Prostate gland (tissue), 2 donors: ENCODE measurements around the gene MEGF9. TPM values are rescaled to one million over a fixed set of nuclear protein-coding genes. Genes with fewer than 3 reads are reported as not detected.

Source experiments
- DNase-seq: peaks from one replicate; pipeline ENCODE4 v3.0.0-alpha.2; 2019; ENCODE audit warnings: low spot score
- H3K27ac ChIP-seq, 2 donors: fragments of 200-600 bp; sonication (generic); 2 replicates each; pipeline ENCODE4 v1.5.1; 2017 to 2019
- H3K27me3 ChIP-seq: fragments of 200-600 bp; sonication (generic); replicated peaks from 2 replicates; pipeline ENCODE4 v1.5.1; 2019; ENCODE audit not compliant: insufficient read depth
- H3K36me3 ChIP-seq, 2 donors: fragments of 200-600 bp; sonication (generic); 1 replicate in 1 of 2; 2 replicates in 1 of 2; pipeline versions ENCODE4 v1.5.1 to v1.8.1; 2017 to 2019
- H3K4me1 ChIP-seq: fragments of 200-600 bp; sonication (generic); replicated peaks from 2 replicates; pipeline ENCODE4 v1.5.1; 2019
- H3K4me3 ChIP-seq, 2 donors: fragments of 200-600 bp; sonication (generic); 2 replicates each; pipeline ENCODE4 v1.5.1; 2017 to 2019
- H3K9me3 ChIP-seq: fragments of 200-600 bp; sonication (generic); 2 replicates; pipeline ENCODE4 v1.5.1; 2017
- POLR2A ChIP-seq: fragments of 450-650 bp; IDR thresholded peaks from one replicate; pipeline ENCODE4 v1.6.1; 2016; ENCODE audit warnings: antibody characterized with exemption, mild to moderate bottlenecking
- POLR2AphosphoS5 ChIP-seq: sonication (generic); formaldehyde crosslinking; IDR thresholded peaks from one replicate; pipeline ENCODE4 v1.6.1; 2017; ENCODE audit warnings: antibody characterized with exemption
- WGBS: methylation state at CpG from one replicate; pipeline ENCODE4 v1.1.5; 2018; 5-methylcytosine and 5-hydroxymethylcytosine counted together
- intact Hi-C: fragments of 100-400 bp; cut with DNase I; formaldehyde crosslinking; loops from one replicate; pipeline ENCODE4 v1.14.2; 2022
- total RNA-seq, 2 donors: library from RNA; depleted of rRNA; stranded (reverse); fragments of >200 nt; gene quantifications; one replicate each; pipeline ENCODE4 v1.1.0, GENCODE V29; 2016
- TF ChIP-seq, protein P1 (sequence below), 4 experiments: fragments of 200-600 bp in 2 of 4; fragments of 450-650 bp in 2 of 4; sonication (generic) in 2 of 4; IDR thresholded peaks; 1 replicate in 3 of 4; 2 replicates in 1 of 4; pipeline ENCODE4 v1.5.1; 2016 to 2019; ENCODE audit warnings: antibody characterized with exemption in 4 of 4, mild to moderate bottlenecking in 2 of 4, moderate library complexity in 2 of 4

The MEGF9 gene
- total RNA-seq, 2 donors from 2014 or later: 12.0 to 25.3 TPM

DNA sequence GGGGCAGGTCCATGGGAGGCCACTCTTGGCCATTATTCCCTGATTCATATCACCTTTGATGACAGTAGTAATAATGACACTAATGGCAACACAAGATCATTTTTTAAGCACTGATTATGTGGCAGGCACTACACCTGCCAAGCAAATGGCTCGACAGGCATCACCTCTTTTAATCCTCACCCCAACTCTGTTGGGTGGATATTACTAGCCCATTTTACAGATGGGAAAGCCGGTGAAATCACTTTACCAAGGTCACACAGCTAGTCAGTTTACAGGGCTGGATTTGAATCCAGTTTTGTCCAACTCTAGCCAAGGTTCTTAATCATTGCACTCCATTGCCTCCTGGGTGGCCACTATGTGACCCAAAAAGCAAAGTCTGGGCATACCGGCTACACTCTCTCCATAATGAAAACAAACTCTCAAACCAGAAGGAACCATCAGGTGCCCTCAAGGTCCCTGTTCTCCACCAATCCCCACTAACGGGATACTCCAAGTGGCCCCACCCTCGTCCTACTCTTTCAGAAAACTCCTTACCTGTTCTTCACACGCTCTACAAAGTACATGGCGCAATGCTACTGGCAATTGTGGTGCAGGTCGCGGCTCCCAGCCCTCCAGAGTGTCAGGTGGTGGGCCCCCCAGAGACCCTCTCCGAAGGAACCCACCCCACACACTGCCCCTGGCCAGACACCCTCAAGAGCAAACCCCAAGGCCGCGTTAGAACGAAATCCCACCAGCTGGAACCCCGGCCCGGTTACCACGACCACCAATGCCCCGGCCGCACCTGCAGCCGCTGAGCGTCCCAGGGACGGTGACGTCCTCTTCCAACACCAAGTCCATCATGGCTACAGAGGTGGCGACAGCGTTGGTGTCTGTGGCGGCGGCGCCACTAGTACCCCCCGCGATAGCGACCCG, 134.9 kb downstream of the MEGF9 start:
- DNase-seq: no peak
- 6% methylated on average over 28 of the region's 31 CpGs for WGBS
- H3K27me3 ChIP-seq: no peaks in the 10 kb centered on the region
- H3K4me3 ChIP-seq: peak overlapping the region; percentile 76 to 77
- peak overlapping the region; percentile 60 to 63 for H3K27ac ChIP-seq
- no peaks in the 10 kb centered on the region for H3K9me3 ChIP-seq
- intact Hi-C loops: no loop called here
- H3K4me1 ChIP-seq: peaks cover 7% of the 10 kb centered on the region
- no peak for TF ChIP-seq POLR2A
- TF ChIP-seq, protein P1, sequence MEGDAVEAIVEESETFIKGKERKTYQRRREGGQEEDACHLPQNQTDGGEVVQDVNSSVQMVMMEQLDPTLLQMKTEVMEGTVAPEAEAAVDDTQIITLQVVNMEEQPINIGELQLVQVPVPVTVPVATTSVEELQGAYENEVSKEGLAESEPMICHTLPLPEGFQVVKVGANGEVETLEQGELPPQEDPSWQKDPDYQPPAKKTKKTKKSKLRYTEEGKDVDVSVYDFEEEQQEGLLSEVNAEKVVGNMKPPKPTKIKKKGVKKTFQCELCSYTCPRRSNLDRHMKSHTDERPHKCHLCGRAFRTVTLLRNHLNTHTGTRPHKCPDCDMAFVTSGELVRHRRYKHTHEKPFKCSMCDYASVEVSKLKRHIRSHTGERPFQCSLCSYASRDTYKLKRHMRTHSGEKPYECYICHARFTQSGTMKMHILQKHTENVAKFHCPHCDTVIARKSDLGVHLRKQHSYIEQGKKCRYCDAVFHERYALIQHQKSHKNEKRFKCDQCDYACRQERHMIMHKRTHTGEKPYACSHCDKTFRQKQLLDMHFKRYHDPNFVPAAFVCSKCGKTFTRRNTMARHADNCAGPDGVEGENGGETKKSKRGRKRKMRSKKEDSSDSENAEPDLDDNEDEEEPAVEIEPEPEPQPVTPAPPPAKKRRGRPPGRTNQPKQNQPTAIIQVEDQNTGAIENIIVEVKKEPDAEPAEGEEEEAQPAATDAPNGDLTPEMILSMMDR (IDR thresholded peaks at IDR 0.05): no peak
- TF ChIP-seq POLR2AphosphoS5: no peak
- H3K36me3 ChIP-seq: no peaks in the 10 kb centered on the region

DNA sequence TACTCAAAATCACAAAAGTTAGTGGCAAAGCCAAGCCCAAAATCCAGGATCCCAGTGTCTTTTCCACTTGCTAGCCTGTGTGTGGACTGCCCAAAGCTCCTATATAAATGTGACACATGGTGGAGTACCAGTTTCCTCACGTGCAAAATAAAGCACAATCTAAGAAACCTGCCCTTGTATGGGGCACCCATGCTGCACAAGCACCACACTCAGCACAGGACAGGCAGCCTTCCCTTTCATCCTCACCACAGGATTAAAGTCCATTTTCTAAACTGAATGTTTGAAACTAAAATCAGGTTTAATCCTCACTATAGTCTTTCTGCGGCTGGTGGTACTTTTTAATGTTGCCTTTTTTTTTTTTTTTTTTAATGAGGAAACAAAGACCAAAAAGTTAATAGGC, 139.8 kb downstream of the MEGF9 start:
- H3K4me1 ChIP-seq: peaks cover 19% of the 10 kb centered on the region
- DNase-seq: no peak
- H3K27me3 ChIP-seq: no peaks in the 10 kb centered on the region
- H3K27ac ChIP-seq: no peak overlapping the region
- WGBS: 67% methylated on average over 2 of the region's 2 CpGs
- no peak overlapping the region for H3K4me3 ChIP-seq
- intact Hi-C loops: no loop called here
- TF ChIP-seq POLR2A (no peak), POLR2AphosphoS5 (no peak)
- TF ChIP-seq, protein P1 (IDR thresholded peaks at IDR 0.05): no peak
- no peaks in the 10 kb centered on the region for H3K9me3 ChIP-seq
- H3K36me3 ChIP-seq: no peaks in the 10 kb centered on the region

DNA sequence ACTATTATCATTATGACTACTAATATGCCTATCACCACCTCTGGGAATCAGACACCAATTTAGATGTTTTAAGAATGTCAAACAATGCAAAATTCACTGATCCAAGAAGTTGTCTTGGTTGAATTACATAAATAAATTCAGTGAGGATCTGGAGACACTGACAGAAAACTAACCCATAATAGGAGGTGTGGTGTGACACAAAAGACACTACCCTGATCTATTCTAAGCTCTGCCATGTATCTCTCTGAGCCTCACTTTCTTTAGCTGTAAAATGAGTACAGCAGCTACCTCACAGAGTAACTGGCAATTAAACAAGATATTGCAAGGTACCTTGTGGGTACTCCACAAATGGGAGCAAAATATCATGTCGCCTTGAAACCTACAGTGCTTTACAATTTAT, 141.8 kb downstream of the MEGF9 start:
- DNase-seq: no peak
- TF ChIP-seq, protein P1 (IDR thresholded peaks at IDR 0.05): no peak
- no peak for TF ChIP-seq POLR2A
- Histone ChIP-seq H3K4me3 (no peak overlapping the region), H3K27me3 (no peaks in the 10 kb centered on the region), H3K36me3 (no peaks in the 10 kb centered on the region), H3K27ac (peak overlapping the region; percentile 58 to 71), H3K4me1 (peaks cover 13% of the 10 kb centered on the region), H3K9me3 (no peaks in the 10 kb centered on the region)
- 92% methylated on average over 1 of the region's 1 CpG for WGBS
- intact Hi-C loops: no loop called here

DNA sequence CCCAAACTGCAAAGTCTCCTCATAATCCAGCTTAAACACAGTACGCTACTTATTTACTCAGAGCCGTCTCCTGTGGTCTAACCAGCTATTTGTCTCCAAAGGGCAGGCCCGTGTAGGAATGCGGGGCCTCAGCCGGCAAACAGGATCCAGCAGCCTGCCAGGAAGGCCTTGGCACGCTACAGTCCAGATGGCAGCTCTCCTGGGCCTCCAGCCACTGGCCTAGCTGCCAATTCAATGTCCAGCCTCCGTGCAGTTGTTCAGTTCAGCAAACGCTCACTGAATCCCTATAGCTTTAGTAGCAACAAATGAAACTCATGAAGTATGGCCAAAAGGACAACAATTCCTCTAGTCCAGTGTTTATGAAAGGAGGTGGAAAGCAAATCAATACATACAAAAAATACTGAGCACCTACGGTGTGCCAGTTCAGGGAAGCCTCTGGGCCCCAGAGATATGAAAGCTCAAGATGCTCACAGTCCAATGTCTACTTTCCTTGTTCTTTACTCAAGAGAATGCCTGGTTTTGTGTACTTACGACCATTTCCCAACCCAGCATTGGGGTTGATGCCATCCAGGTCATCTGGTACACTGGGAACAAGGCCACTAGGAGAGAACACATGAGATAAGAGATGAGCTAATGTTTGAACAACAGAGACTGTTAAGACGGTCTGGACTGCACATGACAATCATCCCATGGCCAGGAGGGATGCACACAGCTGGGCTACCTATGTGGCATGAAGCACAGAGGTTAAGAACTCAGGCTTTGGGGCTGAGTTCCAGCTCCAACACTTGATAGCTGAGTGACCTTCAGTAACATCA, 142.6 kb downstream of the MEGF9 start:
- Histone ChIP-seq H3K36me3 (no peaks in the 10 kb centered on the region), H3K4me1 (peaks cover 13% of the 10 kb centered on the region), H3K4me3 (no peak overlapping the region), H3K27ac (peak overlapping the region; percentile 58 to 71), H3K27me3 (no peaks in the 10 kb centered on the region), H3K9me3 (no peaks in the 10 kb centered on the region)
- TF ChIP-seq, protein P1 (IDR thresholded peaks at IDR 0.05): no peak
- TF ChIP-seq POLR2AphosphoS5 (peak; percentile 66), POLR2A (no peak)
- WGBS: 33% methylated on average over 11 of the region's 11 CpGs
- intact Hi-C loops: no loop called here
- DNase-seq: peak; percentile 89
